H9 (cell line): ENCODE data around the gene OR7E24. TPM values are rescaled to one million over a fixed set of nuclear protein-coding genes. Genes with fewer than 3 reads are reported as not detected.

Experiments used
- DNase-seq: peaks from one replicate; pipeline ENCODE4 v3.0.0-alpha.2; 2017
- H2AFZ ChIP-seq: one replicate; pipeline ENCODE4 v1.6.1; 2013; ENCODE audit warnings: mild to moderate bottlenecking, low read length, control low read depth, moderate library complexity
- H2AK5ac ChIP-seq: 2 replicates; pipeline ENCODE4 v1.6.1; 2013; ENCODE audit warnings: low read length, control low read depth, mixed read lengths; ENCODE audit not compliant: insufficient read length
- H2BK120ac ChIP-seq: one replicate; pipeline ENCODE4 v1.6.1; 2013; ENCODE audit warnings: low read depth, mild to moderate bottlenecking, low read length, control low read depth, inconsistent platforms; ENCODE audit not compliant: poor library complexity, severe bottlenecking
- H2BK12ac ChIP-seq: 2 replicates; pipeline ENCODE4 v1.6.1; 2013; ENCODE audit warnings: low read length, control low read depth, mixed read lengths, low read depth; ENCODE audit not compliant: insufficient read length
- H2BK15ac ChIP-seq: 2 replicates; pipeline ENCODE4 v1.6.1; 2013; ENCODE audit warnings: low read depth, low read length, control low read depth
- H2BK20ac ChIP-seq: one replicate; pipeline ENCODE4 v1.6.1; 2013; ENCODE audit warnings: low read depth, mild to moderate bottlenecking, low read length, control low read depth, inconsistent platforms; ENCODE audit not compliant: poor library complexity, severe bottlenecking
- H2BK5ac ChIP-seq: 2 replicates; pipeline ENCODE4 v1.6.1; 2013; ENCODE audit warnings: low read length, control low read depth, mixed read lengths; ENCODE audit not compliant: insufficient read length
- H3K14ac ChIP-seq: 2 replicates; pipeline ENCODE4 v1.6.1; 2013; ENCODE audit warnings: low read length, control low read depth; ENCODE audit not compliant: insufficient read depth
- H3K18ac ChIP-seq: 2 replicates; pipeline ENCODE4 v1.6.1; 2013; ENCODE audit warnings: low read depth, mild to moderate bottlenecking, mixed read lengths, low read length, control low read depth; ENCODE audit not compliant: insufficient read length
- H3K23ac ChIP-seq: 2 replicates; pipeline ENCODE4 v1.6.1; 2013; ENCODE audit warnings: low read length, control low read depth, mixed read lengths, low read depth; ENCODE audit not compliant: insufficient read length
- H3K23me2 ChIP-seq: 2 replicates; pipeline ENCODE4 v1.6.1; 2013; ENCODE audit warnings: low read depth, mild to moderate bottlenecking, mixed read lengths, low read length, control low read depth; ENCODE audit not compliant: insufficient read length, poor library complexity, severe bottlenecking
- H3K27ac ChIP-seq: 2 replicates; pipeline ENCODE4 v1.5.1; 2013; ENCODE audit warnings: low read length, control low read depth, mixed read lengths, low read depth; ENCODE audit not compliant: insufficient read length
- H3K27me3 ChIP-seq: 2 replicates; pipeline ENCODE4 v1.6.1; 2013; ENCODE audit warnings: low read length, control low read depth, inconsistent platforms; ENCODE audit not compliant: insufficient read depth
- H3K4ac ChIP-seq: 2 replicates; pipeline ENCODE4 v1.6.1; 2013; ENCODE audit warnings: low read depth, mild to moderate bottlenecking, control low read depth, inconsistent platforms, low read length, moderate library complexity
- H3K4me1 ChIP-seq: 2 replicates; pipeline ENCODE4 v1.6.1; 2013; ENCODE audit warnings: low read length, control low read depth, inconsistent platforms; ENCODE audit not compliant: insufficient read depth
- H3K4me2 ChIP-seq: 2 replicates; pipeline ENCODE4 v1.6.1; 2013; ENCODE audit warnings: low read length, control low read depth, mixed read lengths; ENCODE audit not compliant: insufficient read length, insufficient read depth
- H3K56ac ChIP-seq: 2 replicates; pipeline ENCODE4 v1.6.1; 2013; ENCODE audit warnings: low read depth, mild to moderate bottlenecking, mixed read lengths, low read length, control low read depth; ENCODE audit not compliant: insufficient read length
- H3K79me1 ChIP-seq: 2 replicates; pipeline ENCODE4 v1.6.1; 2013; ENCODE audit warnings: low read depth, mild to moderate bottlenecking, moderate library complexity, low read length, control low read depth, inconsistent platforms; ENCODE audit not compliant: insufficient read depth, poor library complexity, severe bottlenecking
- H3K79me2 ChIP-seq: 2 replicates; pipeline ENCODE4 v1.6.1; 2013; ENCODE audit warnings: low read length, control low read depth, inconsistent platforms; ENCODE audit not compliant: insufficient read depth
- H3K9ac ChIP-seq: 2 replicates; pipeline ENCODE4 v1.6.1; 2013; ENCODE audit warnings: low read length, control low read depth, mixed read lengths; ENCODE audit not compliant: insufficient read length; ENCODE audit errors: extremely low read depth
- H3K9me3 ChIP-seq: one replicate; pipeline ENCODE4 v1.6.1; 2013; ENCODE audit warnings: low read depth, low read length, inconsistent platforms; ENCODE audit not compliant: control insufficient read depth
- H3T11ph ChIP-seq: one replicate; pipeline ENCODE4 v1.6.1; 2013; ENCODE audit warnings: mild to moderate bottlenecking, low read length, control low read depth, inconsistent platforms
- H4K20me1 ChIP-seq: one replicate; pipeline ENCODE4 v1.6.1; 2013; ENCODE audit not compliant: control insufficient read depth, insufficient read length, insufficient read depth
- H4K5ac ChIP-seq: 2 replicates; pipeline ENCODE4 v1.6.1; 2013; ENCODE audit warnings: low read depth, mild to moderate bottlenecking, mixed read lengths, low read length, control low read depth; ENCODE audit not compliant: insufficient read length
- H4K8ac ChIP-seq: replicated peaks from 2 replicates; pipeline ENCODE4 v1.6.1; 2013; ENCODE audit warnings: low read length, control low read depth, mixed read lengths, low read depth; ENCODE audit not compliant: insufficient read length
- H4K91ac ChIP-seq: 2 replicates; pipeline ENCODE4 v1.6.1; 2013; ENCODE audit warnings: low read depth, mild to moderate bottlenecking, moderate library complexity, mixed read lengths, low read length, control low read depth; ENCODE audit not compliant: insufficient read length
- H3K27ac Mint-ChIP-seq, 3 experiments: 2 replicates in 2 of 3; 3 replicates in 1 of 3; pipeline ENCODE4 v1.8.0; 2020 to 2021; ENCODE audit warnings: mixed read lengths in 3 of 3, mild to moderate bottlenecking in 1 of 3, moderate library complexity in 1 of 3
- H3K27me3 Mint-ChIP-seq: 2 replicates; pipeline ENCODE4 v1.8.0; 2021; ENCODE audit warnings: low read depth, mild to moderate bottlenecking, moderate library complexity, mixed read lengths
- H3K36me3 Mint-ChIP-seq, 3 experiments: 2 replicates in 2 of 3; 3 replicates in 1 of 3; pipeline ENCODE4 v1.8.0; 2020 to 2021; ENCODE audit warnings: low read depth in 3 of 3, mixed read lengths in 3 of 3; ENCODE audit not compliant: insufficient read depth in 1 of 3
- H3K4me1 Mint-ChIP-seq, 2 experiments: 2 replicates each; pipeline ENCODE4 v1.8.0; 2020; ENCODE audit warnings: mixed read lengths in 2 of 2
- H3K4me3 Mint-ChIP-seq, 2 experiments: 2 replicates in 1 of 2; 3 replicates in 1 of 2; pipeline ENCODE4 v1.8.0; 2020 to 2021; ENCODE audit warnings: mild to moderate bottlenecking in 2 of 2, mixed read lengths in 2 of 2, moderate library complexity in 1 of 2
- H3K9me3 Mint-ChIP-seq, 2 experiments: 2 replicates in 1 of 2; 3 replicates in 1 of 2; pipeline ENCODE4 v1.8.0; 2020; ENCODE audit warnings: mild to moderate bottlenecking in 2 of 2, mixed read lengths in 2 of 2, moderate library complexity in 1 of 2
- CTCF ChIP-seq: fragments of 200-600 bp; sonication (generic); conservative IDR thresholded peaks from 3 replicates; pipeline ENCODE4 v1.8.0; 2021; ENCODE audit warnings: antibody characterized with exemption, mild to moderate bottlenecking
- WGBS: extraction: QIAGEN DNeasy Blood & Tissue Kit; methylation state at CpG from one replicate; pipeline ENCODE4 v1.1.7; 2013; ENCODE audit warnings: missing lambda C conversion rate, low lambda C conversion rate, mixed read lengths; ENCODE audit not compliant: insufficient read length; ENCODE audit errors: extremely low coverage; 5-methylcytosine and 5-hydroxymethylcytosine counted together
- total RNA-seq: library from RNA; stranded (reverse); gene quantifications from 2 replicates; pipeline ENCODE4 v1.2.1, GENCODE V29; 2021

Gene OR7E24
- total RNA-seq, 1 experiment from 2014 or later, result not detected

DNA sequence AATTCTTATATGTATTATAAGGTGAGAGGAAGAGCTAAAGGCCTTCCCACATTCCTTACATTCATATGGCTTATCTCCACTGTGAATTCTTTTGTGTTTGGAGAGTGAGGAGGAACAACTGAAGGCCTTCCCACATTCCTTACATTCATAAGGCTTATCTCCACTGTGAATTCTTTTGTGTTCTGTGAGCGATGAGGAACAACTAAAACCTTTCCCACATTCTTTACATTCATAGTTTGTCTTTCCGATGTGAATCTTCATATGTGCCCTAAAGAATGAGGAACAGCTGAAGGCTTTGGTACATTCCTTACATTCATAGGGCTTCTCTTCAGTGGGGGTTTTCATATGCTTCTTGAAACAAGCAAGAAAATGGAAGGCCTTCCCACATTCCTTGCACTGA, 45.6 kb downstream of the OR7E24 start:
- Histone ChIP-seq H2AK5ac (no peak overlapping the region), H3T11ph (no peak overlapping the region), H3K23me2 (no peaks in the 10 kb centered on the region), H2BK5ac (no peak overlapping the region), H2BK20ac (no peak overlapping the region), H2BK15ac (no peak overlapping the region), H2BK120ac (no peak overlapping the region), H3K4me2 (no peak overlapping the region), H3K56ac (no peak overlapping the region), H4K5ac (no peak overlapping the region), H3K18ac (no peak overlapping the region), H2AFZ (no peak overlapping the region), H4K8ac (no peak overlapping the region), H3K9ac (no peak overlapping the region), H4K20me1 (no peaks in the 10 kb centered on the region), H3K4ac (no peak overlapping the region), H3K14ac (no peak overlapping the region), H3K79me1 (no peaks in the 10 kb centered on the region), H3K9me3 (peaks cover 82% of the 10 kb centered on the region), H2BK12ac (no peak overlapping the region), H4K91ac (no peak overlapping the region), H3K27me3 (no peaks in the 10 kb centered on the region), H3K27ac (no peak overlapping the region), H3K79me2 (no peaks in the 10 kb centered on the region), H3K23ac (no peak overlapping the region), H3K4me1 (no peaks in the 10 kb centered on the region)
- Mint-ChIP-seq H3K9me3 (peaks cover 82 to 88% of the 10 kb centered on the region in 2 experiments), H3K4me1 (no peaks in the 10 kb centered on the region), H3K36me3 (peaks cover 69 to 88% (median 83%) of the 10 kb centered on the region in 3 experiments), H3K4me3 (no peak overlapping the region), H3K27ac (no peak overlapping the region), H3K27me3 (no peaks in the 10 kb centered on the region)
- no peak for DNase-seq
- no CpG with 5 or more reads among the region's 2 CpGs for WGBS
- no peak for TF ChIP-seq CTCF

Other genes with a start within 250 kb of the OR7E24 start
- gene MUC16, start 240.5 kb upstream of the OR7E24 start, total RNA-seq, result 0.22 and 0.29 TPM in 2 replicates
- not detected in 2 replicates for gene OR1M1, start 163.9 kb upstream of the OR7E24 start, total RNA-seq
- gene OR7G2, start 143.5 kb upstream of the OR7E24 start, total RNA-seq, result not detected in 2 replicates
- gene OR7G1, start 135.2 kb upstream of the OR7E24 start, total RNA-seq, result not detected in 2 replicates
- gene OR7G3, start 124.0 kb upstream of the OR7E24 start, total RNA-seq, result not detected in 2 replicates
- gene ZNF317, start 110.5 kb upstream of the OR7E24 start, total RNA-seq, result 50.3 and 52.8 TPM in 2 replicates
- 0.31 and 0.48 TPM in 2 replicates for gene OR7D2, start 72.0 kb upstream of the OR7E24 start, total RNA-seq
- gene OR7D4, start 31.3 kb upstream of the OR7E24 start, total RNA-seq, result not detected in 2 replicates
- gene ZNF699, start 58.9 kb downstream of the OR7E24 start, total RNA-seq, result 4.1 and 4.2 TPM in 2 replicates
- 18.1 and 19.7 TPM in 2 replicates for gene ZNF559, start 73.2 kb downstream of the OR7E24 start, total RNA-seq
- 5.7 TPM in 2 replicates for gene ZNF177, start 112.1 kb downstream of the OR7E24 start, total RNA-seq
- 14.7 and 15.4 TPM in 2 replicates for gene ZNF266, start 184.6 kb downstream of the OR7E24 start, total RNA-seq
- not detected in 2 replicates for gene ZNF560, start 247.7 kb downstream of the OR7E24 start, total RNA-seq